HUES48 (cell line): ENCODE results near the gene LINS1.

Experiments
- H3K27ac ChIP-seq: one replicate; pipeline ENCODE4 v1.7.0; 2013; ENCODE audit warnings: low read depth, low read length, inconsistent platforms
- H3K27me3 ChIP-seq: 2 replicates; pipeline ENCODE4 v1.6.1; 2013; ENCODE audit warnings: mild to moderate bottlenecking, low read length; ENCODE audit not compliant: control insufficient read depth, insufficient read depth
- H3K36me3 ChIP-seq: 2 replicates; pipeline ENCODE4 v1.6.1; 2013; ENCODE audit warnings: low read length; ENCODE audit not compliant: control insufficient read depth, insufficient read depth
- H3K4me1 ChIP-seq: 2 replicates; pipeline ENCODE4 v1.6.1; 2013; ENCODE audit warnings: mild to moderate bottlenecking, low read length; ENCODE audit not compliant: control insufficient read depth, insufficient read depth
- H3K4me3 ChIP-seq: 2 replicates; pipeline ENCODE4 v1.5.1; 2013; ENCODE audit warnings: mild to moderate bottlenecking, low read depth, low read length
- H3K9ac ChIP-seq: 2 replicates; pipeline ENCODE4 v1.6.1; 2013; ENCODE audit warnings: mild to moderate bottlenecking, low read depth, low read length, moderate library complexity
- H3K9me3 ChIP-seq: 2 replicates; pipeline ENCODE4 v1.6.1; 2013; ENCODE audit warnings: low read length; ENCODE audit not compliant: control insufficient read depth, insufficient read depth

The LINS1 gene

GRCh38 chr15:100531823-100532327 lies 70.1 kb downstream of the LINS1 start:
- no peak overlapping the region for H3K9ac ChIP-seq
- no peaks in the 10 kb centered on the region for H3K4me1 ChIP-seq
- no peak overlapping the region for H3K4me3 ChIP-seq
- H3K27me3 ChIP-seq, result no peaks in the 10 kb centered on the region
- no peaks in the 10 kb centered on the region for H3K36me3 ChIP-seq
- H3K27ac ChIP-seq, result no peak overlapping the region
- H3K9me3 ChIP-seq, result no peaks in the 10 kb centered on the region

GRCh38 chr15:100531204-100531603 lies 70.8 kb downstream of the LINS1 start:
- Histone ChIP-seq H3K36me3 (no peaks in the 10 kb centered on the region), H3K4me1 (no peaks in the 10 kb centered on the region), H3K4me3 (no peak overlapping the region), H3K9me3 (no peaks in the 10 kb centered on the region), H3K27me3 (no peaks in the 10 kb centered on the region), H3K27ac (no peak overlapping the region), H3K9ac (no peak overlapping the region)

- no peaks in the 10 kb centered on the region for H3K9me3 ChIP-seq
- H3K4me1 ChIP-seq, result no peaks in the 10 kb centered on the region
- H3K9ac ChIP-seq, result no peak overlapping the region
- H3K4me3 ChIP-seq, result no peak overlapping the region
- no peaks in the 10 kb centered on the region for H3K36me3 ChIP-seq
- no peak overlapping the region for H3K27ac ChIP-seq
- H3K27me3 ChIP-seq, result no peaks in the 10 kb centered on the region
Measured at GRCh38 chr15:100529556-100529955, 72.4 kb downstream of the LINS1 start.

GRCh38 chr15:100528833-100529428 lies 73.1 kb downstream of the LINS1 start, which contains the start of gene CERS3:
TSS of gene CERS3 (minus strand) at chr15:100528950. CDS start at chr15:100501849, 27,101 bp downstream.
- H3K9ac ChIP-seq, result no peak within 1 kb of the TSS
- H3K9me3 ChIP-seq, result no peaks in the 10 kb centered on the region
- no peaks in the 10 kb centered on the region for H3K4me1 ChIP-seq
- H3K27ac ChIP-seq, result no peak within 1 kb of the TSS
- H3K4me3 ChIP-seq, result no peak within 1 kb of the TSS
- no peaks in the 10 kb centered on the region for H3K27me3 ChIP-seq
- H3K36me3 ChIP-seq, result no peaks in the 10 kb centered on the region

- Histone ChIP-seq H3K9ac (no peak overlapping the region), H3K27ac (no peak overlapping the region), H3K36me3 (no peaks in the 10 kb centered on the region), H3K9me3 (no peaks in the 10 kb centered on the region), H3K4me3 (no peak overlapping the region), H3K27me3 (no peaks in the 10 kb centered on the region), H3K4me1 (no peaks in the 10 kb centered on the region)
Measured at GRCh38 chr15:100526027-100526481, 75.9 kb downstream of the LINS1 start.

DNA sequence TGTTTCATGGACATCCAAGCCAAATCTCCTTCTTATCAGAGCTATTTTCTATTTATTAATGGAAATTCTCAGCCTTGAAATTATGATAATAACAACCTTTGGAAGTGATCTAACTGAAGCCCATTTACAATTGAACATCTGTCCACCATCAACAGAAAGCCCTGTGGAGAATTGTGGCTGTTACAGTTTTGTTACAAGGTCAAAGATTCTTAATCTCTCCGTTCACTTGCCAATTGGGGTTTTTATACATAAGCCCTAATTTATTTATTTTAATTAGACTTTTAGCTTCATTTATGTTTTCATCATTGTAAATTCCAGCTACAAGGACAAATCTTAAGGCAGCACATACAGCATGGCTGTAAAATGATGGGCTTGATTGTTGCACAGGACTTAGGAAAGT lies 76.5 kb downstream of the LINS1 start:
- H3K4me1 ChIP-seq, result no peaks in the 10 kb centered on the region
- H3K9ac ChIP-seq, result no peak overlapping the region
- no peaks in the 10 kb centered on the region for H3K36me3 ChIP-seq
- H3K4me3 ChIP-seq, result no peak overlapping the region
- no peak overlapping the region for H3K27ac ChIP-seq
- H3K9me3 ChIP-seq, result no peaks in the 10 kb centered on the region
- H3K27me3 ChIP-seq, result no peaks in the 10 kb centered on the region

DNA sequence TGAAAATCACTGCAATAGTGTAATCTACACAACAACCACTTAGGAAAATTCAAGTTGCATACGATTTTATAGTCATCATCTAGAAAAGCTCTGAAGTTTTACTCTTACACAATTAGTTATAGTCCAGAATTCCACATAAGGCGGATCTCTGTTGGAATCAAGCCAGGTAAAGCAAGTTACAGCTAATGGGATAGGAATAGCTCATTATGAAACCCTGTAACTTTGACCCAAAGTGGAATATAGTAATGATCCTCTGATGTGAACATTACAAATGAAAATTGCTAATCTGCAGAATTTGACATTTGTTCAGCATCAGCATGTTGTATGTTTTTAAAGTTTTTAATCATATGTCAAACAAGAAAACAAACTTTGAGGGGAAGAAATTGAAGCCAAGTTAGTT lies 77.7 kb downstream of the LINS1 start:
- Histone ChIP-seq H3K4me3 (no peak overlapping the region), H3K27ac (no peak overlapping the region), H3K9me3 (no peaks in the 10 kb centered on the region), H3K27me3 (no peaks in the 10 kb centered on the region), H3K4me1 (no peaks in the 10 kb centered on the region), H3K9ac (no peak overlapping the region), H3K36me3 (no peaks in the 10 kb centered on the region)

DNA sequence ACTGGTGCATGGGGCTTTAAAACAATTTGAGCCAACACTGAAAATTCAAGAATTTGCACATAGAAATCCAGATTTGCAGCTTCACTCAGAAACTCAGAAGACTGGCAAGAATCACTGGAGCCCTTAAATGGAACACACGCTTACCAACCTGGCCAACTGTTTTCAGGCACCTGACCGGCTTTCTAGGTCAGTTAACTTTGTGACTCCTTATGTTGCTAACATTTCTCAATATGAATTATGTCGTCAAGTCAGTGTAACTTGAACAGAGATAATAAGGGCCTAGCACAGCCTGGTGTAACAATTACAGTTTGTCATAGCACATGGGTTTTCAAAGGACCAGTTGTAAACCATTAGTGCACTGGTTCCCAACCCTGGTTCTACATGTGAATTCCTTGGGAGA lies 80.1 kb downstream of the LINS1 start:
- Histone ChIP-seq H3K4me3 (no peak overlapping the region), H3K27me3 (no peaks in the 10 kb centered on the region), H3K4me1 (no peaks in the 10 kb centered on the region), H3K27ac (no peak overlapping the region), H3K9me3 (no peaks in the 10 kb centered on the region), H3K9ac (no peak overlapping the region), H3K36me3 (no peaks in the 10 kb centered on the region)

- Histone ChIP-seq H3K9me3 (no peaks in the 10 kb centered on the region), H3K36me3 (no peaks in the 10 kb centered on the region), H3K27me3 (no peaks in the 10 kb centered on the region), H3K27ac (no peak overlapping the region), H3K4me3 (no peak overlapping the region), H3K9ac (no peak overlapping the region), H3K4me1 (no peaks in the 10 kb centered on the region)
Measured at GRCh38 chr15:100520132-100520921, 81.7 kb downstream of the LINS1 start.

GRCh38 chr15:100517846-100518245 lies 84.1 kb downstream of the LINS1 start:
- Histone ChIP-seq H3K4me1 (no peaks in the 10 kb centered on the region), H3K27ac (no peak overlapping the region)

More at GRCh38 chr15:100517846-100518245, 84.1 kb downstream of the LINS1 start:
- Histone ChIP-seq H3K36me3 (no peaks in the 10 kb centered on the region), H3K9me3 (no peaks in the 10 kb centered on the region), H3K9ac (no peak overlapping the region), H3K4me3 (no peak overlapping the region), H3K27me3 (no peaks in the 10 kb centered on the region)
